ACHN (cell line): ENCODE measurements around the gene CABS1.

Source experiments
- DNase-seq: peaks from one replicate; pipeline ENCODE4 v3.0.0-alpha.2; 2015
- in situ Hi-C: cut with HindIII; loops from 2 replicates; pipeline ENCODE4 v1.10.0; 2017; ENCODE audit warnings: low sequenced_read_pairs, low pct_ligation_motif_present, low pct_unique_long_range_greater_than_20kb

The CABS1 gene

DNA sequence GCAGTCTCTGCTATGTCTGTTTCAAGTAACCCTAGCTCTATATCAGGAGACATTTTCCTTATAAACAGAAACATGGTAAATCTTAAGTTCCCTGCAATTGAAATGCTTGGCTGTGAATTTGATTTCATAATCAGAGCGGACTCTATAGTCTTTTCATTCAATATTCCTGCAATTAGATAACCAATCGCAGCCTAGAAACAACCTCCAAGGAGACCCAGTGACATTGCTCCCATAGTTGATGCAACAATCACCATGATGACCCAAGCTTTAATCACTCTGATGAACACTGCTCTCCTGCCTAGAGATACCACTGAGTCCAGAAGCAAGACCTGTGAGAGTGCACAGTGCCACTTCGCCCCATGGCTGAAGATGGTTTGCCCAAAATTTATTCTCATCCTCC, at the start of gene CABS1:
TSS of gene CABS1 (plus strand) at position 301 of the 400 bp plus-strand sequence. CDS start at position 360, 59 bp downstream.
- in situ Hi-C loops, result no loop called here

GRCh38 chr4:70288651-70289050, 46.1 kb upstream of the CABS1 start:
- in situ Hi-C loops, result no loop called here
- no peak for DNase-seq

More for the DNA sequence above, at the start of gene CABS1:
- DNase-seq, result no peak

DNA sequence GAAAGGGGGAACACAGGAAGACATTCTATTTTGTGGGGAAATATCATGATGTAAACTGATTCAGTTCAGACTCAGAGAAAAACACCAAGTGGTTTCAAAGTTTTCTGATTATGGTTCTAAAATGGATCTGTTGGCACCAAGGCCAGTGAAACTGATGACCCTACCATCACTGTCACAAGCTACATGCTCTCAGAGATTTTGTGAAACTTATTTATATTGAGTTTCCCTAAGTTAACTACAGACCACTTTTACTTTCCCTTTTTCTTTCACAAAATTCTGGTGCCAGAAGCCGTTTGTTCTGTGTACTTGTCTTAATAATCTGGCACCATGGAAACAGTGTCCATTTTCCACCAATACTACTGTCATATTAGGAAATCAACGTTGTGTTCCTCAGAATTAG, 43.4 kb upstream of the CABS1 start:
- in situ Hi-C loops, result no loop called here
- no peak for DNase-seq

DNA sequence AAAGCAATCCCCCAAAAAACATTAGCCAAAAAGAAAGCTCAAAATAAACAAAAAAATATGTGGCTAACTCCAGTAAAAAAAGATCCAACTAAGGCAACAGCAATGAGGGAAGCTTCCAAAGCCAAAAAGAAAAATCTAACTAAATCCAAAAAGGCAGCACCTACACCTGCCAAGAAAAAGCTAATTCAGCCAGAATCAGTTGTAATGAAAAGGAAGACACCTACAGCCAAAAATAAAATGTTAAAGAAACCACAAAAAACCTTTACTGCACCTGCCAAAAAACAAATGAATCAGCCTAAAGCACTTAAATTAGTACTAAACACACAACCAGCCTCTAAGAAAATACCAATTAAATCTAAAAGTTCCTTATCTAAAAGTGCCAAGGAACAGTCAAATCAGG, 37.2 kb upstream of the CABS1 start:
- in situ Hi-C loops, result no loop called here

GRCh38 chr4:70298051-70298450, 36.7 kb upstream of the CABS1 start:
- in situ Hi-C loops, result no loop called here
- no peak for DNase-seq

More for the DNA sequence above, 37.2 kb upstream of the CABS1 start:
- no peak for DNase-seq

DNA sequence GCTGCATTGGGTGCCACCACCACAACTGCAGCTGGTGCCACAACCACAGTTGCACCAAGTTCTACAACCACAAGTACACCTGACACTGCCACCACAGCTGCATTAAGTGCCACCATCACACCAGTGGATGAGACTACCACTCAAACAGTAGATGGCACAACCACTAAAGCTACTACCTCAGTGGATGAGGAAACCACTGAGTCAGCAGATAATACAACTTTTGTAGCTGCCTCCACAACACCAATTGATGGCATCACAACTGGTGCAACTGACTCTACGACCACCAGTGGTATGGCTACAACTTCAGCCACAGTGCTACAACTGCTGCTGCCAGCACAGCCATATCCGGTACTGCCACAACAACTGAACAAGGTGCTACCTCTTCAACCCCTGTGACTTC, 35.1 kb upstream of the CABS1 start:
- no peak for DNase-seq
- in situ Hi-C loops, result no loop called here

GRCh38 chr4:70300215-70300614, 34.6 kb upstream of the CABS1 start:
- DNase-seq, result no peak

DNA sequence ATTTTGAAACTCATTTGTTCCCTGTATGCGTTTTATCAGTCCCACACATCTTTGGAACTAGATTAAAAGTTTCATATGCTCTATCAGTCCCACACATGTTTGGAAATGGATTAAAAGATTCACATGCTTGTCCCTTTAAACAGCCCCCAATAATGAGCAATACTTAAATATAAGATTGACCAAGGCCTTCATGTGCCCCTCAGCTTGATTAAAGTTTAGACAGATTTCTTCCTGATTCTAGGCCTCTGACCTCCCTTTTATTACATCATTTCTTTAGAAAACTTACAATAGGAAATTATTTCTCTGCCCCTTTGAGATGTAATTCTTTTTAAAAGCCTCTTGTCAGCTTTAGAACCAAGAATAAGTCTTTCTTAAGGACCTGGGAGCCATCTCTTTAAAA, 31.7 kb upstream of the CABS1 start:
- in situ Hi-C loops, result no loop called here
- DNase-seq, result no peak

More at GRCh38 chr4:70300215-70300614, 34.6 kb upstream of the CABS1 start:
- in situ Hi-C loops, result no loop called here

GRCh38 chr4:70305601-70306000, 29.2 kb upstream of the CABS1 start:
- DNase-seq, result no peak

DNA sequence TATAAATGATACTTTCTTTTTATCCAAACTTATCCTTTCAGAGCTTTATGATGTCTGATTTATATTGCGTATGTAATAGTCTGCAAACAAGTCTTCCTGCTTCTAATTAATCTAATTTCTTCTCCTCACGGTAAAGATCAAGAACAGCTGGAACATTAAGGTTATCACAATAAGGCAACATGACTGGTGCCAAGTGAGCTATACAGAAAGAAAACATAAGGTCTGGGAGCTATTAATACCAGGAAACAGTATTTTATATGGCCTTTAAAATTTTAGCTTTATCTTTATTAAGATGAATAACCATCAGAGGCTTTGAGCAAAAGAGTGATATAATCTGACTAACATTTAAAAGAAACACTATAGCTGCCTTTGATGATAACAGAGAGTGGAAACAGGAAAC, 28.7 kb upstream of the CABS1 start:
- in situ Hi-C loops, result no loop called here
- no peak for DNase-seq

More at GRCh38 chr4:70305601-70306000, 29.2 kb upstream of the CABS1 start:
- in situ Hi-C loops, result no loop called here

DNA sequence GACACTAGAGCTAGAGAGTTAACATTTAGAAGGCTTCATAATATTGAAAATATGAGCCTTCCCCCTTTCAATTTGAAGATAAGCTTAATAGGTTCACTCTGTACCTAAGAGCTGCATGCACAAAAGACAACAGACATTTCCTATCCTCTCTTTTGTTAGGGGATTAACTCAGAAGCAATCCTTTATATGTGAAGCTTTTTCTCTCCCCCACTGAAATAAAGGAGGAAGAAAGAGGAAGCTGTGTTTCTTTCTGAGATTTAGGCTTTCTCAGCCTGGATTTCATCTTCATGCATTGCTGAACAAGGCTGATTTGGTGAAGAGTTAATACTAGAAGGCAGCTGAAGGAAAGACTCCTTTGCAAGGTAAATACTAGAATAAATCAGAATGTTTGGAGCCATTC, 21.0 kb upstream of the CABS1 start:
- in situ Hi-C loops, result no loop called here
- DNase-seq, result no peak

GRCh38 chr4:70315928-70316327, 18.9 kb upstream of the CABS1 start:
- in situ Hi-C loops, result no loop called here
- DNase-seq, result no peak

- DNase-seq, result no peak
- in situ Hi-C loops, result no loop called here
Measured at GRCh38 chr4:70326052-70326451, 8.7 kb upstream of the CABS1 start.

DNA sequence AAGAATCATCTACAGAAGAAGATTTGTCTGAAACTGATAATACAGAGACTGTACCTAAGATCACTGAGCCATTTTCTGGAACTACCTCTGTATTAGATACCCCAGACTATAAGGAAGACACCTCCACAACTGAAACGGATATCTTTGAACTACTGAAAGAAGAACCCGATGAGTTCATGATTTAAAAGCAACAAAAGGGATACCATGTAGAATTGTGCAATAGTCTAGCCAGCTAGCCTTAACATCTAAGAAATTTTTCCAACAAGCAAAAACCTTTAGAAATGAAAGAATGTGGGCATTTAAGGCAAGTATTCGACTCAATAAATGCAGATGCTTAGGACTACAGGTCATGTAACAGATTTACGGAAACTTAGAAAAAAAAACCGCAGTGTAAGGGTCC, 1.3 kb downstream of the CABS1 start:
- no peak for DNase-seq
- in situ Hi-C loops, result no loop called here

DNA sequence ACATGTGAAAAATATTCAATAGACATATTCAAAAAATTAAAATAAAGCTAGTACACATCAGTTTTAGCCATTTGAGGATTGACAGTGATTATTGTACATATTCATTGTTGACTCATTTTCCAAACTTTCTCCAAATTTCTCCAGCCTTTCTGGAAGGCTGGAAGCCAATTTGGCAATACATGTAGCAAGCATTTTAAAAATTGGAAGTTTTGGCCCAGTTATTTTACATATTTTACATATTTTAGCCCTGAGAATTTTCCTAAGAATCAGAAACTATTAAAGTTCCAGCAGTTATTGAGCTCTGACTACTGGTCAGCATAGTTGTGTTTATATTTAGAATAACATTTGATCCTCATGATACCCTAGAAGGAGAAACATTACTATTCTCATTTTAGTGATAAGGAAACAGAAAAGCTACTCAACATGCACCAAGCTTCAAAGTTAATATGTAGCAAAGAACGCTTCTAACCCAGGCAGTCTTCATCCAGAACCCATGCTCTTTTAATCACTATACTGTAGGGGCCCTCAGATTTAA, 3.2 kb downstream of the CABS1 start:
- in situ Hi-C loops, result no loop called here
- DNase-seq, result no peak

- in situ Hi-C loops, result no loop called here
Measured at GRCh38 chr4:70356185-70356584, 21.4 kb downstream of the CABS1 start.

GRCh38 chr4:70359115-70359661, 24.4 kb downstream of the CABS1 start:
- DNase-seq, result no peak
- in situ Hi-C loops, result no loop called here

More at GRCh38 chr4:70356185-70356584, 21.4 kb downstream of the CABS1 start:
- DNase-seq, result no peak

DNA sequence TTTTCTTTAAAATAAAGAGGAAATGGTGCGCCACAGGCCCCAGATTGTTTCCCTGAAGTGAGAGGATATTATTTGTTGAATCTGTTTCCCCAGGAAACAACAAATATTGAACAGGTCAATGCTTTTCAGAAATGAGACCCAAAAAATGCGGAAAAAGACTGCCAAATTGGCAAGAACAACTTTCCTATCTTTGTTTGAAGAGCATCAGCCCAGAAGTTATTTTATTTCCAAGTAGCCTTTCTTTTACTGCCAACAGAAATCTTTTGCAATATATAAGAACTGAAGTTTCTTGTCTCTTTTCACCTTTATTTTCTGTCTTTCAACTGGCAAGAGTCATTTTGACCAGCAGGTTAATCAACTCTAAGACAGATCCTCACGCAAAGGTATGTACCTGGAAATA, 25.7 kb downstream of the CABS1 start, which contains the start of gene SMR3A:
TSS of gene SMR3A (plus strand) at position 301 of the 400 bp plus-strand sequence. CDS start 1,356 bp downstream, outside the sequence.
- in situ Hi-C loops, result no loop called here
- DNase-seq, result no peak

DNA sequence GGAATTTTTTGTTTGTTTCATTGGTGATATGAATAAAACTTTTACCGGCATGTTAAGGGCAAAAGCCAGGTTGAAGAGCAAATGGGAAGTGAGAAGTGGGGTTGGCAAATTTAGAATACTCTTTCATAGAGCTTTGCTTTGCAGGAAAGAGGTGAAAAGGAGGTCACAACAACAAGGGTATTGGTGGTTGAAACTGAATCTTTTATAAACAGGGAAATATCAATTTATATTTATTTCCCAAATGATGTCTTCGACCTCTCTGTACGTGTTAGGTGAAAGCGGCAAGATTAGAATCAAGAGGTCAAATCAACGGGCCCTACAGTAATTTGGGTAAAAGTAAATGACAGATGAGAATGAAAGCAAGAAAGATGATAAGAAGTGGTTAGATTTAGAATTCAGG, 29.2 kb downstream of the CABS1 start:
- in situ Hi-C loops, result no loop called here
- no peak for DNase-seq

DNA sequence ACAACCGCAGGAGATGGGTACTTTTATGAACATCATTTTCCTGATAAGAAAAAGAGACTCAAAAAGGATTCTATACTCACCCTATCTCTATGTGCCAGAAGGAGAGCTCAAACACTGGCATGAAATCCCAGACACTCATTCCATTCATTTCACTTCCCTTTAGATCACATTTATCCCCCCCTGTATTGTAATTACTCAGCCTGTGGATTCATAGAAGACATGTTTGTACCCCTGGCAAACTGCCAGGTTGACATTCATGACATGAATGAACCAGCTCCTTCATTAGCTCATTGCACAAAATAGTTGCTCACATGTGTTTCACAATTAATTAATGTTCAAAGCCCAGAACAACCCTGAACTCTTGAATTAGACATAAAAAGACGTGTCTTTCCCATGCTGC, 30.7 kb downstream of the CABS1 start:
- in situ Hi-C loops, result no loop called here
- no peak for DNase-seq
